Activated T-helper 1 cell treated with anti-CD3 and anti-CD28 coated beads, Interleukin-12 subunit alpha, Interleukin-12 subunit beta, Interleukin-2, Interleukin-4 antibody, amounts not matched to agents 30 ng/mL and 10 ng/mL and 1 ng/mL, durations not matched to agents 14 hours and 24 hours and 36 hours (primary cell): ENCODE results near the gene CNPY3. TPM values are rescaled to one million over a fixed set of nuclear protein-coding genes. Genes with fewer than 3 reads are reported as not detected.
A peak's percentile ranks its signal among the peaks of the same experiment; 100 is the strongest.

ENCODE experiments used
- DNase-seq: peaks from one replicate; pipeline ENCODE4 v3.0.0; 2021; ENCODE audit warnings: low spot score
- H3K27ac Mint-ChIP-seq: one replicate; pipeline ENCODE4 v1.8.0; 2021; ENCODE audit warnings: mild to moderate bottlenecking, mixed read lengths
- H3K27me3 Mint-ChIP-seq: one replicate; pipeline ENCODE4 v1.8.0; 2022; ENCODE audit warnings: mild to moderate bottlenecking, moderate library complexity, mixed read lengths; ENCODE audit not compliant: insufficient read depth
- H3K36me3 Mint-ChIP-seq: one replicate; pipeline ENCODE4 v1.8.0; 2021; ENCODE audit warnings: low read depth, mixed read lengths
- H3K4me1 Mint-ChIP-seq: one replicate; pipeline ENCODE4 v1.8.0; 2021; ENCODE audit warnings: low read depth, mixed read lengths
- H3K4me3 Mint-ChIP-seq: one replicate; pipeline ENCODE4 v1.8.0; 2021; ENCODE audit warnings: mild to moderate bottlenecking, moderate library complexity, mixed read lengths
- H3K9me3 Mint-ChIP-seq: one replicate; pipeline ENCODE4 v1.8.0; 2021; ENCODE audit warnings: mixed read lengths
- intact Hi-C: fragments of 100-400 bp; cut with micrococcal nuclease; formaldehyde crosslinking; loops from one replicate; pipeline ENCODE4 v1.15.1; 2024
- total RNA-seq: library from RNA; stranded (reverse); gene quantifications from 2 replicates; pipeline ENCODE4 v1.2.3, GENCODE V29; 2022

CNPY3 gene
- total RNA-seq, 1 donor from 2014 or later = 49.2 TPM

GRCh38 chr6:42979523-42980177, 50.4 kb downstream of the CNPY3 start:
- no peaks in the 10 kb centered on the region for H3K9me3 Mint-ChIP-seq
- DNase-seq = no peak
- H3K36me3 Mint-ChIP-seq = peaks cover 10% of the 10 kb centered on the region
- peak overlapping the region; percentile 96 for H3K27ac Mint-ChIP-seq
- no peaks in the 10 kb centered on the region for H3K27me3 Mint-ChIP-seq
- H3K4me1 Mint-ChIP-seq = peaks cover 39% of the 10 kb centered on the region
- intact Hi-C loops = loop anchor here (1.0 to 10.0 kb wide), 9 partner anchors 19 to 448 kb away; partner anchors contain the start of genes ABCC10, CNPY3, GNMT and KLC4
- peak overlapping the region; percentile 88 for H3K4me3 Mint-ChIP-seq

GRCh38 chr6:42981836-42982235, 52.6 kb downstream of the CNPY3 start:
- peaks cover 52% of the 10 kb centered on the region for H3K4me1 Mint-ChIP-seq
- H3K36me3 Mint-ChIP-seq = peaks cover 2% of the 10 kb centered on the region
- H3K27me3 Mint-ChIP-seq = no peaks in the 10 kb centered on the region
- intact Hi-C loops = loop anchor here (10.0 kb wide), 1 partner anchor 237 kb away; the partner anchor contains the start of gene TBCC
- DNase-seq = no peak
- no peak overlapping the region for H3K27ac Mint-ChIP-seq
- H3K4me3 Mint-ChIP-seq = no peak overlapping the region
- no peaks in the 10 kb centered on the region for H3K9me3 Mint-ChIP-seq

GRCh38 chr6:42984001-42984923, 55.0 kb downstream of the CNPY3 start, which contains the start of gene PPP2R5D:
Gene PPP2R5D, plus strand, starts transcription at chr6:42984570. Its CDS starts 108 bp downstream, at chr6:42984678.
- H3K9me3 Mint-ChIP-seq = no peaks in the 10 kb centered on the region
- H3K27ac Mint-ChIP-seq = peak within 1 kb of the TSS; percentile 94
- intact Hi-C loops = loop anchor here (1.0 to 10.0 kb wide), 8 partner anchors 29 to 239 kb away; partner anchors contain the start of genes CNPY3, CUL7, KLC4 and MEA1
- H3K4me1 Mint-ChIP-seq = peaks cover 57% of the 10 kb centered on the region
- peak within 1 kb of the TSS; percentile 92 for H3K4me3 Mint-ChIP-seq
- peaks cover 8% of the 10 kb centered on the region for H3K36me3 Mint-ChIP-seq
- no peaks in the 10 kb centered on the region for H3K27me3 Mint-ChIP-seq
- peak; percentile 97 for DNase-seq

- no peak for DNase-seq
Observed at GRCh38 chr6:42984924-42985475, 55.7 kb downstream of the CNPY3 start.

GRCh38 chr6:42987533-42988451, 58.5 kb downstream of the CNPY3 start:
- H3K9me3 Mint-ChIP-seq = no peaks in the 10 kb centered on the region
- no peak overlapping the region for H3K4me3 Mint-ChIP-seq
- H3K27me3 Mint-ChIP-seq = no peaks in the 10 kb centered on the region
- peak overlapping the region; percentile 14 for H3K27ac Mint-ChIP-seq
- intact Hi-C loops = loop anchor here (10.0 kb wide), 1 partner anchor 243 kb away; the partner anchor contains the start of gene TBCC
- peaks cover 46% of the 10 kb centered on the region for H3K4me1 Mint-ChIP-seq
- no peak for DNase-seq
- peaks cover 21% of the 10 kb centered on the region for H3K36me3 Mint-ChIP-seq

More at GRCh38 chr6:42984924-42985475, 55.7 kb downstream of the CNPY3 start:
- H3K4me1 Mint-ChIP-seq = peaks cover 53% of the 10 kb centered on the region
- H3K4me3 Mint-ChIP-seq = peak overlapping the region; percentile 92
- intact Hi-C loops = loop anchor here (1.0 to 10.0 kb wide), 8 partner anchors 28 to 240 kb away; partner anchors contain the start of genes CNPY3, CUL7, KLC4 and MEA1
- no peaks in the 10 kb centered on the region for H3K27me3 Mint-ChIP-seq
- no peaks in the 10 kb centered on the region for H3K9me3 Mint-ChIP-seq
- peaks cover 15% of the 10 kb centered on the region for H3K36me3 Mint-ChIP-seq
- peak overlapping the region; percentile 94 for H3K27ac Mint-ChIP-seq

GRCh38 chr6:42988486-42989020, 59.3 kb downstream of the CNPY3 start:
- Mint-ChIP-seq H3K27ac (peak overlapping the region; percentile 14), H3K27me3 (no peaks in the 10 kb centered on the region), H3K9me3 (no peaks in the 10 kb centered on the region), H3K36me3 (peaks cover 22% of the 10 kb centered on the region), H3K4me1 (peaks cover 47% of the 10 kb centered on the region), H3K4me3 (no peak overlapping the region)
- intact Hi-C loops = loop anchor here (10.0 kb wide), 1 partner anchor 244 kb away; the partner anchor contains the start of gene TBCC
- no peak for DNase-seq

Other genes starting within 250 kb of the CNPY3 start
- gene PRPH2, start 206.9 kb upstream of the CNPY3 start, total RNA-seq = not detected in 2 replicates
- 20.1 and 22.3 TPM in 2 replicates for gene TBCC, start 183.4 kb upstream of the CNPY3 start, total RNA-seq
- gene BICRAL, start 147.4 kb upstream of the CNPY3 start, total RNA-seq = 14.1 and 14.2 TPM in 2 replicates
- 179 TPM in 2 replicates for gene RPL7L1, start 49.9 kb upstream of the CNPY3 start, total RNA-seq
- gene PTCRA, start 13.4 kb upstream of the CNPY3 start, total RNA-seq = not detected in 2 replicates
- 0.54 and 0.60 TPM in 2 replicates for gene GNMT, start 31.3 kb downstream of the CNPY3 start, total RNA-seq
- gene PEX6, start 49.7 kb downstream of the CNPY3 start, total RNA-seq = 20.9 TPM in 2 replicates
- 52.1 and 53.4 TPM in 2 replicates for gene PPP2R5D, start 55.1 kb downstream of the CNPY3 start, total RNA-seq
- 89.3 and 92.7 TPM in 2 replicates for gene MEA1, start 84.5 kb downstream of the CNPY3 start, total RNA-seq
- 76.6 and 77.0 TPM in 2 replicates for gene KLHDC3, start 84.8 kb downstream of the CNPY3 start, total RNA-seq
- gene RRP36, start 92.1 kb downstream of the CNPY3 start, total RNA-seq = 86.1 and 89.9 TPM in 2 replicates
- gene CUL7, start 124.4 kb downstream of the CNPY3 start, total RNA-seq = 20.1 and 23.2 TPM in 2 replicates
- gene MRPL2, start 130.0 kb downstream of the CNPY3 start, total RNA-seq = 89.6 and 97.4 TPM in 2 replicates
- gene KLC4, start 130.2 kb downstream of the CNPY3 start, total RNA-seq = 12.7 and 13.7 TPM in 2 replicates
- gene PTK7, start 146.8 kb downstream of the CNPY3 start, total RNA-seq = 3.3 and 3.7 TPM in 2 replicates
- 61.4 and 61.9 TPM in 2 replicates for gene SRF, start 241.8 kb downstream of the CNPY3 start, total RNA-seq